ENCODE results near the gene LEFTY1. TPM values are rescaled to one million over a fixed set of nuclear protein-coding genes. Genes with fewer than 3 reads are reported as not detected.

Gene LEFTY1
- total RNA-seq, 2 experiments from 2014 or later, result 0.09 to 1.0 TPM

- Histone ChIP-seq H3K9me2 (ENCODE audit: insufficient read depth, low read length) (no peaks in the 10 kb centered on the region), H3K79me2 (ENCODE audit: insufficient read depth, low read depth, low read length) (no peaks in the 10 kb centered on the region), H3K36me3 (ENCODE audit: insufficient read depth, low read length) (no peaks in the 10 kb centered on the region), H3K4me2 (ENCODE audit: low read length) (peak overlapping the region; percentile 53; the same call in 1 of the 2 replicates), H4K20me1 (ENCODE audit: insufficient read depth, low read length) (no peaks in the 10 kb centered on the region), H2AFZ (ENCODE audit: low read length) (no peak overlapping the region), H3K27ac (ENCODE audit: low read depth, low read length, poor library complexity, severe bottlenecking) (peak overlapping the region; percentile 23), H3K9me3 (ENCODE audit: low read length) (no peaks in the 10 kb centered on the region), H3K4me1 (ENCODE audit: insufficient read depth, low read length, poor library complexity, severe bottlenecking) (peaks cover 25% of the 10 kb centered on the region), H3K4me3 (ENCODE audit: low read depth, low read length, poor library complexity, severe bottlenecking) (no peak overlapping the region)
- ChIA-PET CTCF (ENCODE audit: unreplicated experiment) (no interaction called here), POLR2A (interaction anchor here (0.8 to 1.4 kb wide), 2 partner anchors 12 to 57 kb away, joined by 4 read pairs; no protein-coding TSS in a partner anchor)
- TF ChIP-seq EZH2phosphoT487 (IDR thresholded peaks at IDR 0.05; ENCODE audit: borderline replicate concordance, low read depth, low read length), result no peak
- TF ChIP-seq, protein P1, sequence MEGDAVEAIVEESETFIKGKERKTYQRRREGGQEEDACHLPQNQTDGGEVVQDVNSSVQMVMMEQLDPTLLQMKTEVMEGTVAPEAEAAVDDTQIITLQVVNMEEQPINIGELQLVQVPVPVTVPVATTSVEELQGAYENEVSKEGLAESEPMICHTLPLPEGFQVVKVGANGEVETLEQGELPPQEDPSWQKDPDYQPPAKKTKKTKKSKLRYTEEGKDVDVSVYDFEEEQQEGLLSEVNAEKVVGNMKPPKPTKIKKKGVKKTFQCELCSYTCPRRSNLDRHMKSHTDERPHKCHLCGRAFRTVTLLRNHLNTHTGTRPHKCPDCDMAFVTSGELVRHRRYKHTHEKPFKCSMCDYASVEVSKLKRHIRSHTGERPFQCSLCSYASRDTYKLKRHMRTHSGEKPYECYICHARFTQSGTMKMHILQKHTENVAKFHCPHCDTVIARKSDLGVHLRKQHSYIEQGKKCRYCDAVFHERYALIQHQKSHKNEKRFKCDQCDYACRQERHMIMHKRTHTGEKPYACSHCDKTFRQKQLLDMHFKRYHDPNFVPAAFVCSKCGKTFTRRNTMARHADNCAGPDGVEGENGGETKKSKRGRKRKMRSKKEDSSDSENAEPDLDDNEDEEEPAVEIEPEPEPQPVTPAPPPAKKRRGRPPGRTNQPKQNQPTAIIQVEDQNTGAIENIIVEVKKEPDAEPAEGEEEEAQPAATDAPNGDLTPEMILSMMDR (conservative IDR thresholded peaks at IDR 0.05; ENCODE audit: low read length), result no peak
- no peak for DNase-seq (ENCODE audit: low spot score)
- BruUV-seq (replicated peaks), result no TSS peak
- intact Hi-C loops (cut with micrococcal nuclease; ENCODE audit: unreplicated experiment), result no loop called here
Observed at GRCh38 chr1:225908773-225909172, 19.8 kb upstream of the LEFTY1 start.

- H2AFZ ChIP-seq (ENCODE audit: low read length), result no peak overlapping the region
- no peak for DNase-seq (ENCODE audit: low spot score)
- no peak overlapping the region for H3K4me3 ChIP-seq (ENCODE audit: low read depth, low read length, poor library complexity, severe bottlenecking)
- H3K27ac ChIP-seq (ENCODE audit: low read depth, low read length, poor library complexity, severe bottlenecking), result no peak overlapping the region
- ChIA-PET POLR2A (interaction anchor here (0.8 kb wide), 1 partner anchor 56 kb away, joined by 4 read pairs; no protein-coding TSS in a partner anchor), CTCF (ENCODE audit: unreplicated experiment) (no interaction called here)
- no peaks in the 10 kb centered on the region for H3K9me2 ChIP-seq (ENCODE audit: insufficient read depth, low read length)
- TF ChIP-seq, protein P1 (conservative IDR thresholded peaks at IDR 0.05; ENCODE audit: low read length), result no peak
- no peak for TF ChIP-seq EZH2phosphoT487 (IDR thresholded peaks at IDR 0.05; ENCODE audit: borderline replicate concordance, low read depth, low read length)
- no peaks in the 10 kb centered on the region for H3K9me3 ChIP-seq (ENCODE audit: low read length)
- no peaks in the 10 kb centered on the region for H3K79me2 ChIP-seq (ENCODE audit: insufficient read depth, low read depth, low read length)
- no TSS peak for BruUV-seq (replicated peaks)
- H3K4me1 ChIP-seq (ENCODE audit: insufficient read depth, low read length, poor library complexity, severe bottlenecking), result peaks cover 25% of the 10 kb centered on the region
- H3K4me2 ChIP-seq (ENCODE audit: low read length), result no peak overlapping the region
- H4K20me1 ChIP-seq (ENCODE audit: insufficient read depth, low read length), result no peaks in the 10 kb centered on the region
- intact Hi-C loops (cut with micrococcal nuclease; ENCODE audit: unreplicated experiment), result no loop called here
- no peaks in the 10 kb centered on the region for H3K36me3 ChIP-seq (ENCODE audit: insufficient read depth, low read length)
Observed at GRCh38 chr1:225908013-225908640, 19.2 kb upstream of the LEFTY1 start.

DNA sequence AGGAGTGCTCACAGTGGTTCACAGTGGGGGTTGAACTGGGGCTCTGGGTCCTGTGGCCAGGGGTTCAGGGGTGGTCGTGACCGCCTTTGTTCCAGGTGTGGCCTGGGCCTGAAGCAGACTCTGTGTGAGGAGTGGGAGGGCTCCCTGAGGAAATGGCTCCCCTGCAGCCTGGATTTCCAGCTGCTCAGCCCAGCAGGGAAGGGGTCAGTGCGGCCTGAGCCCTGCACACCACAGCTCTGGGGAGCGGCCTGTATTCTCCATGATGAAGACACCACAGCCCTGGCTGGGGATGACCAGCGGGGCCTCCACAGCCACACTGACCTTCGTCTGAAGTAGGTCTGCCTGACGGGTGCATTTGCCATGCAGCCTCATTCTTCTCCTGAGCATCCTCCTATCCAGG lies 18.4 kb upstream of the LEFTY1 start:
- H4K20me1 ChIP-seq (ENCODE audit: insufficient read depth, low read length), result no peaks in the 10 kb centered on the region
- no peak overlapping the region for H3K4me2 ChIP-seq (ENCODE audit: low read length)
- no peaks in the 10 kb centered on the region for H3K36me3 ChIP-seq (ENCODE audit: insufficient read depth, low read length)
- ChIA-PET POLR2A (interaction anchor here (1.7 kb wide), 1 partner anchor 10 kb away, joined by 5 read pairs; no protein-coding TSS in a partner anchor), CTCF (ENCODE audit: unreplicated experiment) (no interaction called here)
- intact Hi-C loops (cut with micrococcal nuclease; ENCODE audit: unreplicated experiment), result no loop called here
- peaks cover 25% of the 10 kb centered on the region for H3K4me1 ChIP-seq (ENCODE audit: insufficient read depth, low read length, poor library complexity, severe bottlenecking)
- H3K27ac ChIP-seq (ENCODE audit: low read depth, low read length, poor library complexity, severe bottlenecking), result no peak overlapping the region
- no peak overlapping the region for H2AFZ ChIP-seq (ENCODE audit: low read length)
- TF ChIP-seq, protein P1 (conservative IDR thresholded peaks at IDR 0.05; ENCODE audit: low read length), result no peak
- TF ChIP-seq EZH2phosphoT487 (IDR thresholded peaks at IDR 0.05; ENCODE audit: borderline replicate concordance, low read depth, low read length), result no peak
- no peak for DNase-seq (ENCODE audit: low spot score)
- no peaks in the 10 kb centered on the region for H3K9me3 ChIP-seq (ENCODE audit: low read length)
- no peaks in the 10 kb centered on the region for H3K9me2 ChIP-seq (ENCODE audit: insufficient read depth, low read length)
- no peak overlapping the region for H3K4me3 ChIP-seq (ENCODE audit: low read depth, low read length, poor library complexity, severe bottlenecking)
- H3K79me2 ChIP-seq (ENCODE audit: insufficient read depth, low read depth, low read length), result no peaks in the 10 kb centered on the region
- BruUV-seq (replicated peaks), result no TSS peak

Data from OCI-LY7 (cell line).